BLaER1 treated with 17β-estradiol and CSF1 and Interleukin-3, amounts not matched to agents 10 nM and 100 nM (cell line): Measurements from ENCODE around the gene GSTM5.

Experiments used
- H3K27ac ChIP-seq, 11 experiments: shearing (Covaris generic); formaldehyde crosslinking; 2 replicates each; pipeline ENCODE4 v1.8.1; 2022
- H3K27me3 ChIP-seq, 11 experiments: shearing (Covaris generic); formaldehyde crosslinking; 2 replicates each; pipeline ENCODE4 v1.8.1; 2022
- H3K36me3 ChIP-seq, 11 experiments: shearing (Covaris generic); formaldehyde crosslinking; 2 replicates each; pipeline ENCODE4 v1.8.1; 2022
- H3K4me1 ChIP-seq, 10 experiments: shearing (Covaris generic); formaldehyde crosslinking; 2 replicates each; pipeline ENCODE4 v1.8.1; 2022
- H3K4me2 ChIP-seq, 11 experiments: shearing (Covaris generic); formaldehyde crosslinking; 2 replicates each; pipeline ENCODE4 v1.8.1; 2022
- H3K4me3 ChIP-seq, 10 experiments: shearing (Covaris generic); formaldehyde crosslinking; 2 replicates each; pipeline ENCODE4 v1.8.1; 2022
- H3K9ac ChIP-seq, 11 experiments: shearing (Covaris generic); formaldehyde crosslinking; 2 replicates each; pipeline ENCODE4 v1.8.1; 2022
- H3K9me3 ChIP-seq, 11 experiments: shearing (Covaris generic); formaldehyde crosslinking; replicated peaks in 1 of 11; 2 replicates each; pipeline ENCODE4 v1.8.1; 2022
- H4K20me1 ChIP-seq, 11 experiments: shearing (Covaris generic); formaldehyde crosslinking; 2 replicates each; pipeline ENCODE4 v1.8.1; 2022
- Cebpa-rat ChIP-seq, 11 experiments: shearing (Covaris generic); IDR thresholded peaks; 2 replicates each; pipeline ENCODE4 v1.8.1; 2022

GSTM5 gene

DNA sequence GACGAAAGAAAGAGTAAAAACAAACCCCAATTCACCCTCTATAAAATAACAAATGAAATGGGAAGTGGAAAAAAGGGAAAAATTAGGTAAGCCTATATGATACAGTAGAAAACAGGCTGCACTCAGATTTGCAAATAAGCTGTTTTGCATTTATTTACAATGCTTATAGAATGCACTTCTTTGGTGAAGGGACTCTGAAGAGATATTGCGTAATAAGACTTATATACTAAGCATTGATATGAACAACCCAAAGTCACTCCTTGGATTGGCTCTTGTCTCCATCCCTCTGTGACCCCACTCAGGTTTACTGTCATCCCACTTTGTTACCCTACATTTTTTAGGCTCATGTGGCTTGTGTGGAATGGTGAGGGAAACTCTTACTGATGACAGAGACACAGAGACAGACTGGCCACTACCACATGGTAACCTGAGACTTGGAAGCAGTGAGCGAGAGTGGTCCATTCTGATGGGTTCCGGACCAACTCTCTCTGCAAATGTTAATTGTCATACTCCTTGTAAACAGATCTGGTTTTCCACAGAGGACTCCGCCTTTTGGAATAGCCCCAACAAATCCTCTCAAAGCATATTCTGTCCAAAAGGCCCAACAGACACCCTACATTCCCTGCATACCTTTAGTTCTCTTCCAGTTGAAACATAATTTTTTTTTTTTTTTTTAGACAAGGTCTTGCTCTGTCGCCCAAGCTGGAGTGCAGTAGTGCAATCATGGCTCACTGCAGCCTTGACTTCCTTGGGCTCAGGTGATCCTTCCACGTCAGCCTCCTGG lies 11.0 kb downstream of the GSTM5 start:
- Histone ChIP-seq H3K4me2 (no peak overlapping the region), H3K27ac (no peak overlapping the region), H4K20me1 (no peaks in the 10 kb centered on the region), H3K9me3 (peaks cover 0 to 16% (median 6%) of the 10 kb centered on the region in 11 experiments; a peak in 11 of 22 replicates), H3K36me3 (no peaks in the 10 kb centered on the region; a peak in 1 of 22 replicates), H3K27me3 (no peaks in the 10 kb centered on the region), H3K4me3 (no peak overlapping the region), H3K4me1 (peaks cover 0 to 13% (median 4%) of the 10 kb centered on the region in 10 experiments; a peak in 9 of 20 replicates), H3K9ac (no peak overlapping the region)
- TF ChIP-seq Cebpa-rat (IDR thresholded peaks at IDR 0.05): peak in 5 of 11 experiments; percentile 36 to 76 (median 69); a peak in 7 of 22 replicates

DNA sequence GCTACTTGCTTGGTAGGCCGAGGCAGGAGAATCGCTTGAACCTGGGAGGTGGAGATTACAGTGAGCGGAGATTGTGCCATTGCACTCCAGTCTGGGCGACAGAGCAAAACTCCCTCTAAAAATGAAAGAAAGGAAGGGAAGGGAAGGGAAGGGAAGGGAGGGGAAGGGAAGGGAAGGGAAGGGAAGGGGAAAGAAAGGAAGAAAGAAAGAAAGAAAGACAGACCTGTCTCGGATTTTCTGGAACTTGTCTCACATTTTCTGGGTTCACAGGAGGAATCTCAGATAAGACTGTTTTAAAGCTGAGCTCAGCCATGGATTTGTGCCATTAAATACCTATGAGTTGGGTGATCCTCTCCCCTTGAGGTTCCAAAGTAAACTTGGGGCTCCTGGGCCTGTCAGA lies 12.9 kb downstream of the GSTM5 start:
- Histone ChIP-seq H3K4me2 (no peak overlapping the region), H3K9me3 (peaks cover 0 to 16% (median 6%) of the 10 kb centered on the region in 11 experiments; a peak in 11 of 22 replicates), H3K27me3 (no peaks in the 10 kb centered on the region), H3K9ac (no peak overlapping the region), H3K4me3 (no peak overlapping the region), H4K20me1 (no peaks in the 10 kb centered on the region), H3K4me1 (peaks cover 0 to 4% (median 0%) of the 10 kb centered on the region in 10 experiments; a peak in 3 of 20 replicates), H3K27ac (no peak overlapping the region), H3K36me3 (no peaks in the 10 kb centered on the region; a peak in 1 of 22 replicates)
- TF ChIP-seq Cebpa-rat (IDR thresholded peaks at IDR 0.05): no peak

DNA sequence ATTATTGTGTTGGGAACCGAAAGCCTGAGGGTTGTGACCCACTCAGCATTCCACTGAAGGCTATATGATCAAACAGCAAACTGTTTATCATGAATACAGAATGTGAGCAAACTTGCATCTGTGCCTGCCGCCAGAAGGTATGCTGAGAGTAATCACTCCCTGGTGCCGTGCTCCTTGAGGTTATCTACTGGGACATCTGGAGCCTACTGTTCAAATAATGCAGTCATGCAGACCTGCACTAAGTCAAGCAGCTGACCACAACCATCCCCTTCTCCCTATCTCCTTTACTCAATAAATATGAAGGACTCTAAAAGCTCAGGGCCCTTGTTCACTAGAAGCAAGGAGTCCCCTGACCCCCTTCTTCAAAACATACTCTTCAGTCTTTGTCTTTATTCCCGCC lies 13.5 kb downstream of the GSTM5 start:
- H3K36me3 ChIP-seq: no peaks in the 10 kb centered on the region; a peak in 1 of 22 replicates
- H3K4me2 ChIP-seq: no peak overlapping the region
- no peak overlapping the region for H3K9ac ChIP-seq
- H3K9me3 ChIP-seq: peaks cover 0 to 16% (median 6%) of the 10 kb centered on the region in 11 experiments; a peak in 11 of 22 replicates
- H3K27me3 ChIP-seq: no peaks in the 10 kb centered on the region
- no peak overlapping the region for H3K27ac ChIP-seq
- no peak overlapping the region for H3K4me3 ChIP-seq
- H3K4me1 ChIP-seq: peaks cover 0 to 4% (median 0%) of the 10 kb centered on the region in 10 experiments; a peak in 1 of 20 replicates
- H4K20me1 ChIP-seq: no peaks in the 10 kb centered on the region
- TF ChIP-seq Cebpa-rat (IDR thresholded peaks at IDR 0.05): no peak

- no peak overlapping the region for H3K4me3 ChIP-seq
- peaks cover 0 to 16% (median 6%) of the 10 kb centered on the region in 11 experiments; a peak in 11 of 22 replicates for H3K9me3 ChIP-seq
- no peaks in the 10 kb centered on the region for H3K27me3 ChIP-seq
- no peaks in the 10 kb centered on the region; a peak in 1 of 22 replicates for H3K36me3 ChIP-seq
- no peak overlapping the region for H3K27ac ChIP-seq
- H3K4me2 ChIP-seq: no peak overlapping the region
- no peak for TF ChIP-seq Cebpa-rat (IDR thresholded peaks at IDR 0.05)
- H4K20me1 ChIP-seq: no peaks in the 10 kb centered on the region
- peaks cover 0 to 4% (median 0%) of the 10 kb centered on the region in 10 experiments; a peak in 1 of 20 replicates for H3K4me1 ChIP-seq
- H3K9ac ChIP-seq: no peak overlapping the region
These were observed 14.0 kb downstream of the GSTM5 start for GRCh38 chr1:109726007-109726406.

DNA sequence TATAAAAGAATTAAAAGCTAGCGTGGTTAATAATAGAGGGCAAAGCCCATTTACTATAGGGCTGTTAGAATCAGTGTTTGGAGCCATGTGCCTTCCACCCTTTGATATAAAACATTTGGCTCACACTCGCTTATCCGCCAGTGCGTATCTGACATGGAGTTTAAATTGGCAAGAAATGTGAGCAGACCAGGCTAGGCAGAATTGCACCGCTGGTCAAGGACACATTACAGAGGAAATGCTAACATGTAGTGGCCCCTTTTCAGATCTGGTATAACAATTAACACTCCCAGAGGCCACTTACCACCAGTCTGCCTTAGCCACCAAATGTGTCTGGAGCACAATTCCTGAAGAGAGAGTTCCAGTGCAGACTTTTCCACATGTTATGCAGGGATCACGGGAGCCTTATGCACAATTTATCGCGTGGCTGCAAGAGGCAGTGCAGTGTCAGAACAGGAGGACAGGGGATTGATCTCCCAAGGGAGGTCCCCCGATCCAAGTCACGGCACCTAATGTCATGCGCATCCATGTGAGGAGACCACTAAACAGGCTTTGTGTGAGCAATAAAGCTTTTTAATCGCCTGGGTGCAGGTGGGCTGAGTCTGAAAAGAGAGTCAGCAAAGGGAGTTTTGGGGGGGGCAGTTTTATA lies 14.8 kb downstream of the GSTM5 start:
- no peak for TF ChIP-seq Cebpa-rat (IDR thresholded peaks at IDR 0.05)
- Histone ChIP-seq H4K20me1 (no peaks in the 10 kb centered on the region), H3K4me2 (no peak overlapping the region), H3K9me3 (peaks cover 0 to 16% (median 6%) of the 10 kb centered on the region in 11 experiments; a peak in 11 of 22 replicates), H3K4me1 (peaks cover 0 to 4% (median 0%) of the 10 kb centered on the region in 10 experiments; a peak in 1 of 20 replicates), H3K27ac (no peak overlapping the region), H3K9ac (no peak overlapping the region), H3K36me3 (no peaks in the 10 kb centered on the region; a peak in 1 of 22 replicates), H3K4me3 (no peak overlapping the region), H3K27me3 (no peaks in the 10 kb centered on the region)

DNA sequence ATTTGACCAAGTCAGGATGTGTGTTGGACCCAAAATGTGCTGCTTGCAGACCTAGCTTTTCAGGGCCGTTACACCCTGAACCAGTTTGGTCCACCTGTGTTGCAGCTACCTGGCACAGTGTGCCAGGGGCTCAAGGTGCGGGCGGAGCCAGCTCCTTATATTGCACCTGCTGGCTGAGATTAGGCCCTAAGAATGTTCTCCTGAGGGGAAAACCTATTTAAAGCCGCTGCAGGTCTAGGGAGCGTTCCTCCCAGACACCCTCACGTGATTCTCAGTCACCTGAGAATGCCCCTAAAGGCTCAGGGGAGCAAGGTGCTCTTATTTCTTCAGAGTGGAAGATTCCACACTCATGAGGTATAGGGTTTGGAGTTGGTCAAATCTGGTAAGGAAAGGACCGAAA lies 16.8 kb downstream of the GSTM5 start:
- TF ChIP-seq Cebpa-rat (IDR thresholded peaks at IDR 0.05): no peak
- Histone ChIP-seq H3K36me3 (no peaks in the 10 kb centered on the region; a peak in 1 of 22 replicates), H3K9me3 (peaks cover 0 to 16% (median 10%) of the 10 kb centered on the region in 11 experiments; a peak in 12 of 22 replicates)

DNA sequence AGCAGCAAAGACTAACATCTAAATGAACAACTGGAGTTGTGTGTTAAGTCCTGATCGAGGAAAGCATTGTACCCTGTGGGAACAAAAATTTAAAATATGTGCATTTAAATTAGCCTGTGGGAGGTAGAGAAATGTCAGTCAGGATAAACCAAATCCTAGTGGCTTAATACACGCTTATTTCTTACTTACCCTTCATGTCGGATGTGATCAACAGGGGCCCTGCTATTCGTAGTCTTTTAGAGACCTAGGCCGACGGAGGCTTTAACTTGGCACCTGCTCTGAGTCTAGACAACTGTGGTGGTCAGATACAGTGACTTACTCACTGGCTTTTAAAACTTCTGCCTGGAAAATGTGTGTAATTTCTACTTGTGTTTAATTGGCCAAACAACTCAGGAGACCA lies 18.6 kb downstream of the GSTM5 start:
- Histone ChIP-seq H3K4me2 (no peak overlapping the region), H3K27ac (no peak overlapping the region), H3K4me3 (no peak overlapping the region), H3K9me3 (peaks cover 0 to 14% (median 7%) of the 10 kb centered on the region in 11 experiments; a peak in 12 of 22 replicates), H3K4me1 (peaks cover 0 to 4% (median 0%) of the 10 kb centered on the region in 10 experiments; a peak in 1 of 20 replicates), H3K9ac (no peak overlapping the region), H3K27me3 (no peaks in the 10 kb centered on the region), H3K36me3 (no peaks in the 10 kb centered on the region; a peak in 1 of 22 replicates), H4K20me1 (no peaks in the 10 kb centered on the region)
- no peak for TF ChIP-seq Cebpa-rat (IDR thresholded peaks at IDR 0.05)

More for the DNA sequence above, 16.8 kb downstream of the GSTM5 start:
- no peaks in the 10 kb centered on the region for H4K20me1 ChIP-seq
- H3K4me3 ChIP-seq: no peak overlapping the region
- H3K9ac ChIP-seq: no peak overlapping the region
- H3K27ac ChIP-seq: no peak overlapping the region
- no peaks in the 10 kb centered on the region for H3K27me3 ChIP-seq
- no peak overlapping the region for H3K4me2 ChIP-seq
- H3K4me1 ChIP-seq: peaks cover 0 to 4% (median 0%) of the 10 kb centered on the region in 10 experiments; a peak in 1 of 20 replicates

- Histone ChIP-seq H4K20me1 (no peaks in the 10 kb centered on the region), H3K36me3 (no peaks in the 10 kb centered on the region), H3K9me3 (peaks cover 0 to 10% (median 0%) of the 10 kb centered on the region in 11 experiments; a peak in 2 of 22 replicates), H3K9ac (no peak overlapping the region), H3K27me3 (no peaks in the 10 kb centered on the region), H3K4me1 (no peaks in the 10 kb centered on the region), H3K4me3 (no peak overlapping the region), H3K27ac (no peak overlapping the region), H3K4me2 (no peak overlapping the region)
- TF ChIP-seq Cebpa-rat (IDR thresholded peaks at IDR 0.05): no peak
These were observed 20.4 kb downstream of the GSTM5 start for GRCh38 chr1:109732390-109732881.
